Activated CD4-positive, alpha-beta T cell treated with anti-CD3 and anti-CD28 coated beads, Interleukin-2, amount 50 U/mL, for 16 hours (primary cell): Measurements from ENCODE around the gene SUPT20H.

Experiments
- DNase-seq: peaks from one replicate; pipeline ENCODE4 v3.0.0-alpha.2; 2020

SUPT20H gene

GRCh38 chr13:36997716-36998427 is 61.6 kb downstream of the SUPT20H start:
- DNase-seq, result no peak

GRCh38 chr13:36992362-36992761 is 67.1 kb downstream of the SUPT20H start:
- DNase-seq, result no peak

- DNase-seq, result no peak
These were observed 72.8 kb downstream of the SUPT20H start for GRCh38 chr13:36986462-36987240.

GRCh38 chr13:36981156-36981743 is 78.2 kb downstream of the SUPT20H start:
- DNase-seq, result peak; percentile 8

- no peak for DNase-seq
These were observed 80.0 kb downstream of the SUPT20H start for GRCh38 chr13:36979361-36980050.

- no peak for DNase-seq
These were observed 84.3 kb downstream of the SUPT20H start for GRCh38 chr13:36975172-36975571.

GRCh38 chr13:36973621-36974295 is 85.7 kb downstream of the SUPT20H start:
- no peak for DNase-seq

GRCh38 chr13:36973009-36973408 is 86.5 kb downstream of the SUPT20H start:
- no peak for DNase-seq

GRCh38 chr13:36966404-36966803 is 93.1 kb downstream of the SUPT20H start:
- DNase-seq, result no peak

GRCh38 chr13:36965767-36966166 is 93.7 kb downstream of the SUPT20H start:
- DNase-seq, result peak; percentile 30

- no peak for DNase-seq
These were observed 99.9 kb downstream of the SUPT20H start for GRCh38 chr13:36959456-36960116.
